ENCODE results near the gene RCC1. TPM values are rescaled to one million over a fixed set of nuclear protein-coding genes. Genes with fewer than 3 reads are reported as not detected.
A peak's percentile ranks its signal among the peaks of the same experiment; 100 is the strongest.
"Not testable (repeated sequence)": the region's sequence is repeated elsewhere in the genome, so short reads cannot be mapped to it uniquely, and the experiment has no call there.

RCC1 gene
- total and polyA plus RNA-seq, 3 donors from 2014 or later: 25.9 to 96.9 (median 43.2) TPM

GRCh38 chr1:28582248-28582615 lies 76.4 kb downstream of the RCC1 start:
- no peaks in the 10 kb centered on the region for H3K9me3 ChIP-seq
- peaks cover 14% of the 10 kb centered on the region for H3K4me1 ChIP-seq
- DNase-seq: no peak
- TF ChIP-seq CTCF (IDR thresholded peaks at IDR 0.05): no peak
- TF ChIP-seq POLR2A (IDR thresholded peaks at IDR 0.05): no peak
- 0 to 1% methylated on average over 10 of the region's 10 CpGs for WGBS, 2 donors
- peak overlapping the region; percentile 61 to 85 for H3K27ac ChIP-seq
- intact Hi-C loops (cut with DNase I; ENCODE audit: low total_unique reads): no loop called here
- no peaks in the 10 kb centered on the region for H3K36me3 ChIP-seq (ENCODE audit: low read depth, missing control alignments)
- peak overlapping the region; percentile 77 to 85 for H3K4me3 ChIP-seq
- no peaks in the 10 kb centered on the region for H3K27me3 ChIP-seq

GRCh38 chr1:28586585-28587391 lies 80.9 kb downstream of the RCC1 start:
- H3K27ac ChIP-seq; H3K27me3 ChIP-seq; H3K9me3 ChIP-seq; DNase-seq; H3K36me3 ChIP-seq (ENCODE audit: low read depth, missing control alignments); intact Hi-C loops (cut with DNase I; ENCODE audit: low total_unique reads); H3K4me1 ChIP-seq; H3K4me3 ChIP-seq: not testable (repeated sequence)
- WGBS, 2 donors: 92 to 93% methylated on average over 19 of the region's 19 CpGs

Small RNA genes within 50 kb of the gene (small RNA-seq; reads per million reads assigned to genes)
- gene RNU6ATAC27P (0 reads per million in 2 donors), gene SNORA16A (0 reads per million in 2 donors), gene SNORA44 (0 reads per million in 2 donors), gene SNORA61 (0 reads per million in 2 donors), gene SNORA73A (0 reads per million in 2 donors), gene SNORA73B (27.9 to 39.2 reads per million in 2 donors), gene SNORD99 (37,069 to 54,689 reads per million in 2 donors)

Other genes with a start within 250 kb of the RCC1 start
- gene SESN2, start 246.5 kb upstream of the RCC1 start, total RNA-seq: 10 to 100 TPM; 36.7 to 43.7 TPM
- 16.9 TPM for gene SESN2, start 246.5 kb upstream of the RCC1 start, polyA plus RNA-seq (ENCODE audit: insufficient read depth, low read depth, low replicate concordance)
- gene MED18, start 177.0 kb upstream of the RCC1 start, total RNA-seq: 10 to 100 TPM; 17.0 to 19.9 TPM
- 18.0 TPM for gene MED18, start 177.0 kb upstream of the RCC1 start, polyA plus RNA-seq (ENCODE audit: insufficient read depth, low read depth, low replicate concordance)
- 10 to 100 TPM; 40.9 to 51.8 TPM for gene PHACTR4, start 136.3 kb upstream of the RCC1 start, total RNA-seq
- gene PHACTR4, start 136.3 kb upstream of the RCC1 start, polyA plus RNA-seq (ENCODE audit: insufficient read depth, low read depth, low replicate concordance): 33.1 TPM
- gene TRNAU1AP, start 47.0 kb downstream of the RCC1 start, total RNA-seq: 10 to 100 TPM; 15.5 to 22.5 TPM
- gene TRNAU1AP, start 47.0 kb downstream of the RCC1 start, polyA plus RNA-seq (ENCODE audit: insufficient read depth, low read depth, low replicate concordance): 19.8 TPM
- gene RAB42, start 86.2 kb downstream of the RCC1 start, total RNA-seq: 1 to 10 TPM; 1.8 to 5.4 TPM
- gene RAB42, start 86.2 kb downstream of the RCC1 start, polyA plus RNA-seq (ENCODE audit: insufficient read depth, low read depth, low replicate concordance): 4.6 TPM
- 10 to 100 TPM; 25.7 to 37.3 TPM for gene TAF12, start 137.0 kb downstream of the RCC1 start, total RNA-seq
- 41.1 TPM for gene TAF12, start 137.0 kb downstream of the RCC1 start, polyA plus RNA-seq (ENCODE audit: insufficient read depth, low read depth, low replicate concordance)
- gene RNU11, start 142.6 kb downstream of the RCC1 start, total RNA-seq: not detected
- gene RNU11, start 142.6 kb downstream of the RCC1 start, polyA plus RNA-seq (ENCODE audit: insufficient read depth, low read depth, low replicate concordance): not detected
- gene GMEB1, start 162.7 kb downstream of the RCC1 start, total RNA-seq: 10 to 100 TPM; 16.6 to 17.2 TPM
- gene GMEB1, start 162.7 kb downstream of the RCC1 start, polyA plus RNA-seq (ENCODE audit: insufficient read depth, low read depth, low replicate concordance): 12.6 TPM
- 10 to 100 TPM; 69.6 to 89.4 TPM for gene YTHDF2, start 230.9 kb downstream of the RCC1 start, total RNA-seq
- 63.3 TPM for gene YTHDF2, start 230.9 kb downstream of the RCC1 start, polyA plus RNA-seq (ENCODE audit: insufficient read depth, low read depth, low replicate concordance)